ENCODE data around the gene RNF111. TPM values are rescaled to one million over a fixed set of nuclear protein-coding genes. Genes with fewer than 3 reads are reported as not detected.

Gene RNF111
- 18.9 and 22.3 TPM in 2 replicates for total RNA-seq

GRCh38 chr15:58987491-58988005 lies at the start of gene RNF111:
RNF111 (plus strand) TSS chr15:58987663; CDS start chr15:59030823, 43,160 bp downstream.

DNA sequence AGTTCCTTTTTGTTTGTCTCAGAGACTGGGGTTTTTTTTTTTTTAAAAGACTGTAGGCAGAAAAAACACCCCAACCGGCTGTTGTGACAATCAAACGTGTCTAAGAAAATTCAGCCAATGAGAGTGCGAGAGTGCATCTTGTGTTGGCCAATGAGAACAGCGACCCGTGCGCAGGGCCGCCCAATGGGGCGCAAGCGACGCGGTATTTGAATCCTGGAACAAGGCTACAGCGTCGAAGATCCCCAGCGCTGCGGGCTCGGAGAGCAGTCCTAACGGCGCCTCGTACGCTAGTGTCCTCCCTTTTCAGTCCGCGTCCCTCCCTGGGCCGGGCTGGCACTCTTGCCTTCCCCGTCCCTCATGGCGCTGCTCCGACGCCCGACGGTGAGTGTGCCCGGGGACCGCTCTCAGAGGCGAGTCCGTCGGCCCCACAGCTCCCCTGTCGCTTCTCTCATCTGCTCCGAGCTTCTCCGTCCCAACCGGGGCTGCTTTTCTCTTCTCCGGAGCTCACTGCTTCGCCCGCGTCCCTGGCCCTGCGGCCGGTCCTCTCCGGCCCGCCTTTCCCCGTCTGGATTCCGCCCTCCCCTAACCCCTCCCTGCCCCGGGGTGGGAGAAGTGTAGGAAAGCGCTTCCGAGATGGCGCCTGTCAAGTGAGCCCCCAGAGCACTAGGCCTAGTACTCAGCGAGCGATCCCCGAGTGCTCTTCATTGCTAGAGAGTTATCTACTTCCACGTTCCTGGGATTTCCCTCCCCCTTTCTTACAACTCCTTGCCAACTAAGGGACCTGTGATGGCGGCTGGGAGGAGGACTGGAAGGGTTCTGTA lies 117.7 kb downstream of the RNF111 start, which contains the start of gene CCNB2:
Gene CCNB2, plus strand, starts transcription at position 235 of the 821 bp plus-strand sequence. Its CDS starts 123 bp downstream, at position 358.

Other genes with a start within 250 kb of the RNF111 start
- gene ADAM10, start 238.0 kb upstream of the RNF111 start, total RNA-seq = 262 and 277 TPM in 2 replicates
- gene MINDY2, start 216.4 kb upstream of the RNF111 start, total RNA-seq = 12.7 and 13.2 TPM in 2 replicates
- gene SLTM, start 54.0 kb upstream of the RNF111 start, total RNA-seq = 47.6 and 71.0 TPM in 2 replicates
- 6.8 and 9.1 TPM in 2 replicates for gene CCNB2, start 117.5 kb downstream of the RNF111 start, total RNA-seq
- gene LDHAL6B, start 219.2 kb downstream of the RNF111 start, total RNA-seq = not detected in 2 replicates